ENCODE data around the gene ORM1.
"Not testable (repeated sequence)": the region's sequence is repeated elsewhere in the genome, so short reads cannot be mapped to it uniquely, and the experiment has no call there.

Gene ORM1
- 0 reads per million in 2 donors for total RNA-seq

GRCh38 chr9:114322831-114323531 lies at the start of gene ORM1:
TSS of gene ORM1 (plus strand) at chr9:114323098. CDS start at chr9:114323134, 36 bp downstream.
- DNase-seq, result not testable (repeated sequence)

GRCh38 chr9:114273461-114273881 lies 49.4 kb upstream of the ORM1 start:
- DNase-seq, result no peak

GRCh38 chr9:114274217-114274616 lies 48.7 kb upstream of the ORM1 start:
- no peak for DNase-seq

- DNase-seq, result no peak
Observed at GRCh38 chr9:114275246-114276004, 47.5 kb upstream of the ORM1 start.

GRCh38 chr9:114276908-114277821 lies 45.7 kb upstream of the ORM1 start:
- DNase-seq, result no peak

- no peak for DNase-seq
Observed at GRCh38 chr9:114278356-114278755, 44.5 kb upstream of the ORM1 start.

- DNase-seq, result no peak
Observed at GRCh38 chr9:114278881-114279570, 43.9 kb upstream of the ORM1 start.

- no peak for DNase-seq
Observed at GRCh38 chr9:114279693-114280092, 43.2 kb upstream of the ORM1 start.

GRCh38 chr9:114280636-114281472 lies 42.0 kb upstream of the ORM1 start:
- DNase-seq, result no peak

- no peak for DNase-seq
Observed at GRCh38 chr9:114281473-114282103, 41.3 kb upstream of the ORM1 start.

- no peak for DNase-seq
Observed at GRCh38 chr9:114282104-114282485, 40.8 kb upstream of the ORM1 start.

GRCh38 chr9:114282507-114282906 lies 40.4 kb upstream of the ORM1 start:
- DNase-seq, result no peak

- no peak for DNase-seq
Observed at GRCh38 chr9:114282926-114283325, 40.0 kb upstream of the ORM1 start.

GRCh38 chr9:114283551-114284111 lies 39.3 kb upstream of the ORM1 start:
- no peak for DNase-seq

GRCh38 chr9:114284316-114285060 lies 38.4 kb upstream of the ORM1 start:
- no peak for DNase-seq

- no peak for DNase-seq
Observed at GRCh38 chr9:114285166-114285867, 37.6 kb upstream of the ORM1 start.

- DNase-seq, result no peak
Observed at GRCh38 chr9:114286146-114286679, 36.7 kb upstream of the ORM1 start.

- DNase-seq, result no peak
Observed at GRCh38 chr9:114287001-114287762, 35.7 kb upstream of the ORM1 start.

Data from activated gamma-delta T cell (primary cell).